Liver (tissue), 3 donors: ENCODE measurements around the gene FNDC8.

Source experiments
- JUND ChIP-seq, 2 donors: IDR thresholded peaks; 2 replicates each; pipeline ENCODE4 v1.6.1; 2016; ENCODE audit warnings: antibody characterized with exemption in 2 of 2
- TAF1 ChIP-seq: conservative IDR thresholded peaks from 2 replicates; pipeline ENCODE4 v1.6.1; 2016; ENCODE audit warnings: antibody characterized with exemption, mild to moderate bottlenecking
- YY1 ChIP-seq: IDR thresholded peaks from 2 replicates; pipeline ENCODE4 v1.6.1; 2016; ENCODE audit warnings: antibody characterized with exemption, mild to moderate bottlenecking
- TF ChIP-seq, protein P1 (sequence below): fragments of 150-350 bp; IDR thresholded peaks from 2 replicates; pipeline ENCODE4 v1.5.1; 2017; ENCODE audit warnings: improper control_type of control experiment, low read depth, low read length; ENCODE audit not compliant: missing input control
- TF ChIP-seq, protein P2 (sequence below): IDR thresholded peaks from 2 replicates; pipeline ENCODE4 v1.6.1; 2016; ENCODE audit warnings: antibody characterized with exemption
- donor health status: healthy.
- donor health status: healthy.

DNA sequence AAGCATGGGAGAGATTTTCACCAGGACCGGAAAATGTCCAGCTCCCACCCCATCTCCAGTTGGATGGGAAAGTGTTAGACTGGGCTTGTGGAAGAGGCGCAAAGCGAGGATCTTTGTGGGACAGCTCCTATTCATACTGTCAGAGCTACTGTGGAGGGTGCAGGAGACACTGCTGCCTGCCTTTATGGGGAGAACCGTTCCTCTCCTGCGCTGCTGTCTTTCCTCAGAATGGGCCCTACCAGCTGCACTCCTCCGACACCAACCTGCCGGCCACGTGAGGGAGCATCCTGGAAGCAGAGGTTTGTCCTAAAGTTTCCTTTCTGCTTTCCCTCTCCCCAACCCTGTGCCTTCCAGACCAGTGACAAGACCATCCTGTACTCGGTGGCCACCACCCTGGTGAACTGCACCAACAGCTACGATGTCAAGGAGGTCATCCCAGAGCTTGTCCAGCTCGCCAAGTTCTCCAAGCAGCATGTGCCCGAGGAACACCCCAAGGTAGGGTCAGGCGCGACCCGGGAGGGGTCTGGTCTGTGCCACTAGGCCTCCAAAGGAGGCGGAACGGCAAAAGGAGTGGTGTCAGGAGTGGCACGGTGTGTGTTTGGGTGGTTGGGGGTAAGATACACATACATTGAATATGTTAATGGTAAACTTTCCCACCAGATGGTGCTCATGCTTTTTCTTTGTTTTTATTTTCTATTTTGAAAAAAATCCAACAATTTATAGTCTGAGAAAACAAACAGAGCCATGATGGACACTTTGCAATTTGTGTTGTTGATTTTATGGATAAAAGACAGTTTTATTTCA, 49.8 kb downstream of the FNDC8 start:
- TF ChIP-seq, protein P1, sequence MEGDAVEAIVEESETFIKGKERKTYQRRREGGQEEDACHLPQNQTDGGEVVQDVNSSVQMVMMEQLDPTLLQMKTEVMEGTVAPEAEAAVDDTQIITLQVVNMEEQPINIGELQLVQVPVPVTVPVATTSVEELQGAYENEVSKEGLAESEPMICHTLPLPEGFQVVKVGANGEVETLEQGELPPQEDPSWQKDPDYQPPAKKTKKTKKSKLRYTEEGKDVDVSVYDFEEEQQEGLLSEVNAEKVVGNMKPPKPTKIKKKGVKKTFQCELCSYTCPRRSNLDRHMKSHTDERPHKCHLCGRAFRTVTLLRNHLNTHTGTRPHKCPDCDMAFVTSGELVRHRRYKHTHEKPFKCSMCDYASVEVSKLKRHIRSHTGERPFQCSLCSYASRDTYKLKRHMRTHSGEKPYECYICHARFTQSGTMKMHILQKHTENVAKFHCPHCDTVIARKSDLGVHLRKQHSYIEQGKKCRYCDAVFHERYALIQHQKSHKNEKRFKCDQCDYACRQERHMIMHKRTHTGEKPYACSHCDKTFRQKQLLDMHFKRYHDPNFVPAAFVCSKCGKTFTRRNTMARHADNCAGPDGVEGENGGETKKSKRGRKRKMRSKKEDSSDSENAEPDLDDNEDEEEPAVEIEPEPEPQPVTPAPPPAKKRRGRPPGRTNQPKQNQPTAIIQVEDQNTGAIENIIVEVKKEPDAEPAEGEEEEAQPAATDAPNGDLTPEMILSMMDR: no peak
- no peak for TF ChIP-seq JUND (IDR thresholded peaks at IDR 0.05)
- TF ChIP-seq, protein P2, sequence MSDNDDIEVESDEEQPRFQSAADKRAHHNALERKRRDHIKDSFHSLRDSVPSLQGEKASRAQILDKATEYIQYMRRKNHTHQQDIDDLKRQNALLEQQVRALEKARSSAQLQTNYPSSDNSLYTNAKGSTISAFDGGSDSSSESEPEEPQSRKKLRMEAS: no peak
- TF ChIP-seq TAF1: no peak
- no peak for TF ChIP-seq YY1
